Measurements from ENCODE around the gene CYLD.

Gene CYLD

DNA sequence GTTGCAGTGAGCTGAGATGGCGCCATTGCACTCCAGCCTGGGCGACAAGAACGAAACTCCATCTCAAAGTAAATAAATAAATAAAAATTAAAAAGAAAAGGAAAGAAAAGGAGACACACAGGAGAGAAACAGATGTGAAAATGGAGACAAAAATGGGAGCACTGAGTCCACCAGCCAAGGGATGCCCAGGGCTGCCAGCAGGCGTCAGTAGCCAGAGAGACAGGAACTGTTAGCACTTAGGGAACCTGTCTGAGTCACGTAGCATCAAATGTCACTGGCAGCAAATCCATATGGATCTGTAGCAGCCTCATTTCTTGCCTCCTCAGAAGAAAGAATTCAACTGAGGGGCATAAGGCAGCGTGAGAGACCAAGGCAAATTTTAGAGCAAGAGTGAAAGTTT lies 79.7 kb downstream of the CYLD start:
- no peak for DNase-seq

DNA sequence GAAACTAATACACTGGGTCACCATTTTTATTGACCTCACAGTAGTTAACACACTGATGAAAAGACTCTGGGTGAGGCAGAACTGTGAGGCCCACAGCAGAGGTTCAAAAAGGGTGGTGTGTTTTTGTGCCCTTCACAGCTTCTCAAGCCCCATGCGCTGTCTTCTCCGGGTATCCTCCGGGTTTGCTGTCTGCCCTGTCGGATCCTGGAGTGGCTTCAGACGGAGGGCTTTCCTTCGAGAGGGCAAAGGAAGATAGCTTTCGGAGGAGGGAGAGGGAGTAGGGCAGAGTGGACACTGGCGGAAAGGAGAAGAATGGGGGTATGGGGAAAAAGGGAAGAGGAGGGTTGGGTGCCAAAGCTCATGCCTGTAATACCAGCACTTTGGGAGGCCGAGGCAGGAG lies 80.8 kb downstream of the CYLD start:
- DNase-seq = no peak

DNA sequence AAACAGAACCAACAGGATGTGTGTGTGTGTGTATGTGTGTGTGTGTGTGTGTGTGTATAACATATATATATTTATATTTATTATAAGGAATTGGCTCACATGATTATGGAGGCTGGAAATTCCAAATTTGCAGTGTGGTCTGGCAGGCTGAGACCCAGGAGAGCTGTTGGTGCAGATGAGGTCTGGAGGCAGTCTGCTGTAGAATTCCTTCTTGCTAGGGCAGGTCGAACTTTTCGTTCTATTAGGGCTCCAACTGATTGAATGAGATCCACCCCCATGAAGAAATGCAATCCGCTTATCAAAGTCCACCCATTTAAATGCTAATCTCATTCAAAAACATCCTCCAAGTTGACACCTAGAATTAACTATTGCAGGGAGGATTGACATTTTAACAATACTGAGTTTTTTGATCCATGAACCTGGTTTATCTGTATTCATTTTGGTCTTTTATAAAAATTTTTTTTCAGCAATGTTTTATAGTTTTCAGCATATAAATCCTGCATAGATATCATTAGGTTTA lies 85.0 kb downstream of the CYLD start:
- DNase-seq = no peak

DNA sequence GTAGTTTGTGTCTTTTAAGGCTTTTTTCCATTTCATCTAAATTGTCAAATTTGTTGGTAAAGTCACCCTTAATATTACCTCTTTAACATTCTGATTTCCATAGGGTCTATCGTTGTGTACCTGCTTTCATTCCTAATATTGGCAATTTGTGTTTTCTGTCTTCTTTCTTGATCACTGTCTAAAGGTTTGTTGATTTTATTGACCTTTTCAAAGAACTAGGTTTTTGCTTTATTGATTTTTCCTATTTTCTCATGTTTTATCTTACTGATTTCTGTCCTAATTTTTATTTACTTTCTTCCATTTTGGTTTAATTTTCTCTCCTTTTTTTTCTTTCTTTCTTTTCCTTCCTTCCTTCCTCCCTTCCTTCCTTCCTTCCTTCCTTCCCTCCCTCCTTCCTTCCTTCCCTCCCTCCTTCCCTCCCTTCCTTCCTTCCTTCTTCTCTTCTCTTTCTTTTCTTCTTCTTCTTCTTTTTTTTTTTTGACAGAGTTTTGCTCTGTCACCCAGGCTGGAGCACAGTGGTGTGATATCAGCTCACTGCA lies 86.3 kb downstream of the CYLD start:
- DNase-seq = no peak

DNA sequence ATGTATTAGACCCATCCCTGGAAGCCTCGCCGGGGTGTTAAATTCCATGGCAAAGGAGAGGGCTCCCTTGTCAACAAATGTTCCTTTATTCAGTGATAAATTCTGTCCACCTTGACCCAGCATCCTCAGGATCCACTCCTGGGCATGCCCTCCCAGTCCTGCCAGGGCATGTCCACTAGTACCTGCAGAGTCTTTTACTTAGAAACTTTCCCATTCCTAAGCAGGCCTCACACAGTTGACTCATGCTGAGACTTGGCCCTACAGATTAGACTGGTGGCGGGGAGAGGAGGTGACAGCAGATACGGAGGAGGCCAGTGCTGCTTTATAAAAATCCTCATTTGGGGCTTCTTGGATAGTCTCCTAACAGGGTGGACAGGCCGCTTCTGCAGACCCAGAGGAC lies 88.8 kb downstream of the CYLD start:
- no peak for DNase-seq

DNA sequence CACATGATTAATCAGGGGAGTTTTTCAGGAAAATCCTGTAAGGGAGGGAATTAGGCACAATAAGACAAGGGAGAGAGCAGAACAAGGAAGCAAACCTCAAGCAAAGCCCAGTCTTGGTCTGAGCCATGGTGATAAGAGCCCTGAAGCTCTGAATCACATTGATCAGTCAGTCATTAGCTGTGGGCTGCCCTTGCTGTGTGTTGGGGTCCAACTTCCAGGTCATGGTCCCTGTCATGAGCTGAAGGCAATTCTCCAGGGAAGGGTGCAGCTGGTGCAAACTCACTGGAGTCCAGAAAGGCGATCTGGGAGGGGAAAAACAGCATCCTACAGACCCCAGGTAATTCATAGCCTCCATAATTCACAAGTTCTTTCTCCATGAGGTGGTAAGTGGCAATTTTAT lies 89.9 kb downstream of the CYLD start:
- DNase-seq = no peak

DNA sequence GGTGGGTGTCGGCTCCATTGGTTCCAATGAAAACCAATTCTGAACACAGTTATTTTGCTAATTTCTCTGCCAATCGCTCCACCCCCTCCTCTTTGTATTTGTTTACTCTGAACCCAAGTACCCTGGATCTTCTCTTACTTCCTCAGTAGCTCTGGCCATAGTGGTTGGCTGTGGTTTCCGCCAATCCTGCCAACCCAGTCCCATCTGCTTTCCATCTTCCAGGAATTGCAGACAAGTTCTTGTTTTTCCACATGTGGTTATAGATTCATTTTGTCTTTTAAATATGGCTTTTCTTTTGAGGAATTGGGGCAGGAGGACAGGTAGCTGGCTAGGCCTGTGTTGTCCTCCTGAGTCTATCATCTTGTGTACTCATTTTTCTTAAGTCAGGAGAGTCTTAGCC lies 92.0 kb downstream of the CYLD start:
- DNase-seq = no peak

DNA sequence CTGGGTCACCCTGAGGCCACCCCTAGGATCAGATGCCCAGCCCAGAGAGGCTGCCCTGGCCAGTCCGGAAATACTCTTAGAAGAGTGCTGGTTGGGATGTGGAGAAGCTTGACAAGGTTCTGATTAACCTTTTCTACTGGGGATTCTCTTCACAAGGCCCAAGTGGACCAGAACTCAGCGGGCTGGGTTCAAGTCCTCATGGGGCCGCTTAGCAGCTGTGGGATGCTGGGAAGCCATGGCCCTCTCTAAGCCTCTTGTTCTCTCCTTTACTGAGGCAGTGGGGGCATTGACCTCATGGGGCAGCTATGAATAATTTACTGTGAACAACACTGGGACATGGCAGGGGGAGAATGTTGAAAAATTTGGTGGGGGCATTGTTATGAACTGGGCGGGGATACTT lies 92.8 kb downstream of the CYLD start:
- no peak for DNase-seq

DNA sequence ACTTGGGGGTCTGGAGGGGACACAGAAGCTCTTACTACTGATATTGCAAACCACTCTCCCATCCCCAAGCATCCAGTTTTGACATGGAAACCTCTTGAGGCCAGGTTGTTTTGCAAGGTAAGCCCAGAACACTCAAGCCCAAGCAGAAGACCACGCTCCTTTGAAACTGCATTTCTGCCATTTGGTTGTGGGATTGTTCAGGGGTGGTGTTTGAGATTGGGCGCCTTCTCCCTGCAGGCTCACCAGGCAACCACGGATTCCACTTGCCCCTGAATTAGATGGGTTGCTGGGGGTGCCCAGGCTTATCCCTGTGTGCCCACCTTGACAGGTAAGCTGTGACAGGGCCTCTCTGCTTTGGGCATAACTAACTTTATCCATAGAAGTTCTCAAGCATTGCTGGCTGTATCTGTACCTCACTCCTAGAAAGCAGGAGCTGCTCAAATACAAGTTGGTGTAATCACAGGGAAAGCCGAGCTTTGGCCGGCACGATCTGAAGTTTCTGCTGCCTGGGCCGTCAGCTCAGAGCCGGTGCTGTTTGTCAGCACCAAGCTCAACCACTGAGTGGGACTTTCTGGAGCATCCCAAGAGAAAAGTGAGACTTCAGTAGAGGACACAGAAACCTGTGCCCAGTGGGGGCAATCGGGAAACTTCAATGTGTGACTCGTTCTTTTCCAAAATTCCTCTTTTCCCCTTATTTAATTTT lies 93.6 kb downstream of the CYLD start:
- no peak for DNase-seq

DNA sequence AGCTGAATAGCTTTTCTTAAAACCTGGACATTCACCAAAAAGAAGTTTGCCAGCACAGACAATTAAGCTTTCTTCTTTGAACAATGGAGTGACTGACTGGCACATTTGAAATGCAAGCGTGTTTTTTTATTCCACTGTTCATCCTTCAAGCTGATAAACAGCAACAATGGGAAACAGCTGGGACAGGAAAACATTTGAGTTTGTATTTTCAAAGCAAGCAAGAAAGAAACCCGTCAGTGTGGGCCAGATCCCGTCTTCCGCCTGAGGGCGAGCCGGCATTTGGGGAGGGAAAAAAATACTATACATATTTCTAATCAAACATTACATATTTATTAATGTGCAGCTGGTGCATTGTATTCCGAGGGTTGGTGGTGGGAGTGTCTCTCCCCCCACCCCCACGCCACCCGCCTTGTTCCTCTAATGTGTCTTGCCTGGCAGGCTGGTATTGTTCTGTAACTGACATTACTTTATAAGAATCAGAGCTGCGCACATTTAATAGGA lies 94.3 kb downstream of the CYLD start:
- DNase-seq = no peak

DNA sequence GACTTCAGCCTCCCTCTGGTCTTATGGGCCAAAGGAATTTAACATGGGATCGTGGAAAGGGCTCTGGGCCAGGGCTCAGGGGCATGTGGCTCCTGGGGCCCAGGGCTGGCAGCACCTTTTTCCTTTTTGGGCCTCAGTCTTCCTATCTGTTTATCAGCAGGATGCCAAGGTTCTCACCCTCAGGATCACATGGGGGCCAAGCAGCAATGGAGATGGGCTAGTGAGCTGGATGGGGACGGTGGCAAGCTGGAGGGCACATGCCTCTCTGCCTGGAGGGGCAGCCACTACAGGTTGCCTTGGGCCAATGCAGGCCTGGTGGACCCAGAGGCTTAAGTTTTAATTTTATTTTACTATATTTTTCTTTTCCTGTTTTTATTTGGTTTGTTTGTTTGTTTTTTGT lies 95.4 kb downstream of the CYLD start:
- DNase-seq = no peak

DNA sequence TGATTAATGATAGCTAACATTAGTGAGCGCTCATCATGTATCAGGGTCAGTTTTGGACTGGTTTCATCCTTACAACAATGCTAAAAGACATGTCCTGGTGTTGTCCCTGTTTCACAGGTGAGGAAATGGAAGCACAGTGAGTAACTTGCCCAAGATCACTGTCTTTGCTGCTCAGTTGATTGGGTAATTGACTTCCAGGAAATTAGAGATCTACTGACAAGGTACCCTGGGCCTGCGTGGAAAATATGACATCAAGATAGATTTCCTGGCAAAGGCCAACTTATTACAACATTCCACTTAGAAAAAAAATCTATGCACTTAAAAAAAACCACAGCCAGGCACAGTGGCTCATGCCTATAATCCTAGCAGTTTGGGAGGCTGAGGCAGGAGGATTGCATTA lies 96.3 kb downstream of the CYLD start:
- DNase-seq = no peak

DNA sequence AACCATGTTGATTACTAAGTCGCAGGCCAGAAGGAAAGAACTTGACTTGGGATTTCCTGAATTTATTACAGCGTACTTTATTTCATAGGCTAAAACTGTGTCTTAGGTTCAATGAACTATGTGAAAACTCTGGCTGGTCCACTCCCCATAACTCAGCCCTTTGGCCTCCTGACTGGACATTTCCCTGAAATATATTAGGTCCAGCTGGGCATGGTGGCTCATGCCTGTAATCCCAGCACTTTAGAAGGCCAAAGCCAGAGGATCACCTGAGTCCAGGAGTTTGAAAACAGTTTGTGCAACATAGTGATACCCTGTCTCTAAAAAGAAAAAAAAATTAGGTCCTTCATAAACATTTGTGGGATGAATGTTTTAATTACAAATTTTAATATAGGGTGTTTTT lies 97.0 kb downstream of the CYLD start:
- no peak for DNase-seq

DNA sequence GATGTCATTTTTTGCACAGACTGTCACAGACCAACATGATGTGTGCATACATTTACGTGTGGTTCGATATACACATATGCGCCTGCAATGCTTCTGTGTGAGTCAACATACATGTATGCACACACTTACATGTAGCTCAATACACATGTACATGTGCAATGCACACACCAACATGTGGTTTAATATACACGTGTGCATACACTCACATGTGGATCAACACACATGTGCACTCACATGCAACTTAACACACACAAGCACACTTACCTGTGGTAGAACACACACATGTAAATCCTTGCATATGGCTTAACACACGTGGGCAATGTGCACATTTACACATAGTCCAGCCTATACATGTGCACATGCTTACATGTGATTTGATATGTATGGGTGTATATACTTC lies 97.5 kb downstream of the CYLD start:
- DNase-seq = no peak

DNA sequence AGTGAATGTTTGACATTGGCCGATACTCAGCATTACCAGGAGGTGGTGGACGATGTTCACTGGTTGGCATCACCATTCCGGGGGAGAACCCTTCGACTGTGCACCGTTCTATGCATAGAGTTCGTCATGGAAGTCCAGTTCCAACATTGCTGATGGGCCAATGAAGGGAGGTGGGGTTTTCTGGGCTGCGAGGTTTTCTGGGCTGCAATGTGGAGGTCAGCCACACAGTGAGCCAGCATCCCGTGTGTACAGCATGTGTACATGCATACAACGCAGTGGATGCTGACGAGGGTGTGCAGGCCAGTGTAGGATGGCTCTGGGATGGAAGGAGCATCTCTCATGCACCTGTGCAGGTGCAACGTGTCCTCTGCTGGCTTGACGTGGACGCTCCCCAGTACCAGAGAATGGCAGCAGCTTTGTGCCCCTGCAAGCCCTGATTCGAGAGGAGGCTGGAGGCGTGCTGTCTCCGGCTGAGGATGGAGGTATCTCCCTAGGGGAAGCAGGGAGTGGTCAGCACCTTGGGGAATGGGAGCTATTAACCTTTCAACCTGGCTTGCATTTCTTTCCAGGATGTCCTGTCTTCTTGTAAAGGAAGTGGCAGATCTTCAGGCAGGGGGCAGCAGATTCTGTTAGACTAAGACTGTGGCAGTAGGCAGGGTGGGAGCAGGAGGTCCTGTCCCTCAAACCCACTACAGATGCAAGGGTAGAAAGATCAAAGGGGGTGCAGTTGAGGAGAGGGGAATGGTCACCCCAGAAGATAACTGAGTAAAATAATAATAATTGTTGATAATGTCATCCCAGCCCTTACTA lies 98.2 kb downstream of the CYLD start:
- DNase-seq = no peak

DNA sequence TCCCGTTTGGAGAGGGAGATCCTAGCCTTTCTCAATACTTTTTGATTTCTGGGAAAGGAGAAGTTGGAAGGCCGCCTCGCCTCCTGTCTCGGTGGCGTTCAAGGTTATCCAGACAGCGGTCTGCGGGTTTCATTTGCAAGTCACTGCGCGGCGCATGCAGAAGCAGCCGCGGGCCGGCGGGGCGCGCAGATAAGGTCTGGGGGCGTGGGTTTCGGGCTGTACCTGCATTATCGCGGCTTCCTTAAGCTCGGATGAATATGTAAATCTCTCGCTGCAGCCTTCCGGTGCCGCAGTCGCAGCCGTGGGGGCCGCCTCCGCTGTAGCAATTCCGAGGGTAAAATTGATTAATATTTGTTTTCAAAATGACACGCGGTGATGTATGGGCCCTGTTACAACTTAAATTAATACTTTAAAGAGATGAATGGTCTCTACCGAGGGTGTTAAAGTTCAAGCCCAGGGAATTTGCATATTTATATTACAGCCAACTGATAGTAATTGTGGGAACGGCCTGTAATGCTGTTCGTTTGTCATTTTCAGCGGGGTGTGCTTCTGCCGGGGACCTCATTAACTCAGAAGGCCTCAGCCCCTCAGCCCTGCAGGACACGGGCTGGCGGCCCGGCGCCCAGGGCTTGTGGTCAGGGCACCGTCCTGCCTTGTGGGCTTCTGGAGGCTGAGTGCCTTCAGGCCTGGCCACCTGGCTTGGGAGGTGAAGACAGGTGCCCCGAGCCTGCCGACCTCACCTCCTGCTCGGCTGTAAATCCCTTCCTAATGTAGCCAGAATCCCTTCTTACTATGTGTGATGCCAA lies 99.4 kb downstream of the CYLD start:
- no peak for DNase-seq

DNA sequence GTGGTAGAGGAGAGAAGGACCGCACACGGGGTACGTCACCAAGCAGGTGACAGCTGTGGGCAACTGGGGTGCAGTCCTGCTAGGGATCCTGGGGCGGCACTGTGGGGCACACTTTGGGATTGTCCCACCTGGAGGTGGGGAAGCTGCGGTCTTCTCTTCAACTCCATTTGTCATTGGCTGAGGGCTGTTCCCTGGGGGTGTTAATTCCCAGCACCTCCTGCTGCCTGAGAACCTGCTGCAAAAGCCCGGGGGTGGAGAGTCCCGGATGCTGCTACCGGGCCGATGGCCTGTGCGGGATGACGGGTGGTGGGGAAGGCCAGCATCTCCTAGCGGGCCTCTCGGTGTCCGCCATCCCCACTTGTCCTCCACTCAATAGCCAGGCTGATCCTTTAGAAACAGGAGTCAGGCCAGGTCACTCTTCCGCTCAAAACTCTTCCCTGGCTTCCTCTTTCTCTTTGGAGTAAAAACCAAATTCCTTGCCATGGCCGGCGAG lies 100.2 kb downstream of the CYLD start:
- DNase-seq = no peak

DNA sequence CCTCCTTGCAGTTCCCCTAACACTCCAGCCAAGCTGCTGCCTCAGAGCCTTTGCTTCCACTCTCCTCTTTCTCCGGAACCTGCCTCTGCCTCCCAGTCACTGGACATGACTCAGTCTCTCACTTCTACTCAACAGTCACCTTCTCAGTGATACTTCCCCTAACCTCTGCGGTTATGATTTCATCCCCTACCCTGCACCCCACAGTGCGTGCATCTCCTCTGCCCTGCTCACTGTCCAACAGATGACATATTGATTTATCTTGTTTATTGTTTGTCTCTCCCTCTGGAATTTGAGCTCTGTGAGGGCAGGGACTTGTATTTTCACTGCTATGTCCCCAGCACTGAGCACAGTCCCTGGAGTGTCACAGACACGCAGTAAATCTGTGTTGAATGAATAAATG lies 100.7 kb downstream of the CYLD start:
- DNase-seq = no peak

DNA sequence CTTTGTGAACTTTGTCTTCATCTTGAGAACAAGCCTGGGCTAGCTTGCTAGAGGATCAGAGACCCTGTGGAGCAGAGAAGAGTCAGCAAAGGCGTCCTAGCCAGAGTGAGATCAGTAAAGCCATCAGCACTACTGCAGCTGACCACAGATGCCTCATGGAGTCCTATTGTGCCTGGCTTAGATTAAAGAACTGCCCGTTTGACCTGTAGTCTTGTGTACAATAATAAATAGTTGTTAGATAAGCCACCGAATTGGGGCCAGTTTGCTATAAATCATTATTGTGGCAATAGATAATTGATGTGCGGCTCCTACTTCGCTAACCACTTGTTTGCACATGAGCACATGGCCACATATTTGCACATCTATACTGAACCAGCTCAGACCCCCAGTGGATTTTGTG lies 103.0 kb downstream of the CYLD start:
- DNase-seq = no peak

DNA sequence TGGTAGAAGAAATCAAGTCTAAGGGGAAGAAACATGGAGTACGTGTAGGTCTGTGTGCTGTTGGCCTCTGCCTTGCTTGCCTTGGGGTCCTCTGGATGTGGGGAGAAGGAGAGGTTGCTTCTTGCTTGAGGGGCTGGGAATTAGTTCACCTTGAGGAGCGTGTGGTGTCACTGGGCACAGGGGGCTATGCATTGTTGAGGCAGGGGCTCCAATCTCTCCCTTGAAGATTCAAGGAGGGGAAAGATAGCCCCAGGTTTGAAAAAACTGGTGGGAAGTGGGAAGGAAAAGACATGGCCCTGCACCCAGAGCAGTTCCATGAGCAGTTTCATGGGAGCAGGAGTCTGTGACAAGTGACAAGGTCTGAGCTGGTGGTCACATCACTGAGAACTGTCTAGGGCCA lies 103.4 kb downstream of the CYLD start:
- DNase-seq = no peak

DNA sequence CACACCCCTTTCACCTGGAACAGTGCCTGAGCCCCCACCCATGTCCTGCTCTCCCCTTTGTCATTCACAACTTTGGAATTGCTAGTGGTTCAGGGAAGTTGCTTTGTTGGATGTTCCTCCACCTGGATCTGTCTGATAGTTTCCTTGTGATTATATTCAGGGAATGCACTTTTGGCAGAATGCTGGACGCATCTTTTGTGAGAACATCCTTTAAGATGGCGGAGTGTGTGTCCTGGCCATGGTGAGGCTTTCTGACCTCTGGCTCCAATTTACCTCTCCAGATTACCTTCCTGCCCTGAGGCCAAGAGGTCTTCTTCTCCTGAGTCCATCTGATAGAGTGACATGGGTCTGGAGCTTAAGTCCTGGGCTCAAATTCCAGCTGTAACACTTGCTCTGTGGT lies 104.6 kb downstream of the CYLD start:
- DNase-seq = no peak

DNA sequence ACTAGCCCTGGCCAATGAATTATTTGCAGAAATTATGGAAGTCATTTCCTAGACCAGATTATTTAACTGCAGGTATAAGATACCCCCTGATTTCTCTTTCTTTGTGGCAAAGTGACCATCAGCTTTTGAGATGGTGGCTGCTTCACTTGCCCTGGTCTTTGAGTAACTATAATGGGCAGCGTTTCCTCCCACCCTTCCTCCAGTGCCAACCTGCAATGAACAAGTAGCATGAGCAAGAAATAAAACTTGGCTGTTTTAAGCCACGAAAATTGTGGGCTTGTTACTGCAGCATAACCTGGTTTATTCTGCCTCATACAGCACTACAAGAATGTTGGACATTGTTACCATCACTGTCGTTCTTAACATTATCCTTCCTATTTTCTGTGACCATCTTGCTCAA lies 105.3 kb downstream of the CYLD start:
- DNase-seq = no peak

All from bone marrow (tissue), 2 donors.